ENCODE measurements around the gene GDAP1L1. TPM values are rescaled to one million over a fixed set of nuclear protein-coding genes. Genes with fewer than 3 reads are reported as not detected.
"Not testable (repeated sequence)": the region's sequence is repeated elsewhere in the genome, so short reads cannot be mapped to it uniquely, and the experiment has no call there.

GDAP1L1 gene
- total RNA-seq, 2 donors from 2014 or later: not detected

DNA sequence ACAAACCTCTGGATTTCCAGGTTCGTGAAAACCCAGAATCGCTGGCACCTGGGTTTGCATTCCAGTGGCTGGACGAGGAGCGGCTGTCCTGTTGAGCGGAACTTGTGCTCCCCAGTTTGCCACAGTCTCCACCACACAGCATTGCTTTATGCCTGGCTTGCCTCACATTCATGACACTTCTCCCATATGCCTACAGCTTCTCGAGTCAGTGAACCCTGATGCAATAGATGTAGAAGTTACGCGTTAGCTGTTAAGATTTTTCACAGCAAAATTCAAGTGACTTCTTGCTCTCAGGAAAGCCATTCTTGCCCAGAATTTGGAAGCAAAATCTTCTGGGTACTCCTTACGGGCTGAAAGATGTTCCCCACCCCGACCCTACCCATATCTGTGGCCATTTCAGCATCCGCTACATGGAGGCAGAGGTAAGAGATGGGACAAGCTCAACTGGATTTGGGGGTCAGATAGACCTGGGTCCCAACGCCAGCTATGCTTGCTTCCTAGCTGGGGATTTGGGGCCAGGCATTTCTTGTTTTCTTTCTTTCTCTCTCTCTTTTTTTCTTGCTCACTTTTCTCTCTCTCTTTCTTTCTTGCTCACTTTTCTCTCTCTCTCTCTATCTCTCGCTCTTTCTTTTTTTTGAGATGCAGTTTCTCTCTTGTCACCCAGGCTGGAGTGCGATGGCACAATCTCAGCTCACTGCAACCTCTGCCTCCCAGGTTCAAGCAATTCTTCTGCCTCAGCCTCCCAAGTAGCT is 12.4 kb upstream of the GDAP1L1 start:
- TF ChIP-seq, protein P1, sequence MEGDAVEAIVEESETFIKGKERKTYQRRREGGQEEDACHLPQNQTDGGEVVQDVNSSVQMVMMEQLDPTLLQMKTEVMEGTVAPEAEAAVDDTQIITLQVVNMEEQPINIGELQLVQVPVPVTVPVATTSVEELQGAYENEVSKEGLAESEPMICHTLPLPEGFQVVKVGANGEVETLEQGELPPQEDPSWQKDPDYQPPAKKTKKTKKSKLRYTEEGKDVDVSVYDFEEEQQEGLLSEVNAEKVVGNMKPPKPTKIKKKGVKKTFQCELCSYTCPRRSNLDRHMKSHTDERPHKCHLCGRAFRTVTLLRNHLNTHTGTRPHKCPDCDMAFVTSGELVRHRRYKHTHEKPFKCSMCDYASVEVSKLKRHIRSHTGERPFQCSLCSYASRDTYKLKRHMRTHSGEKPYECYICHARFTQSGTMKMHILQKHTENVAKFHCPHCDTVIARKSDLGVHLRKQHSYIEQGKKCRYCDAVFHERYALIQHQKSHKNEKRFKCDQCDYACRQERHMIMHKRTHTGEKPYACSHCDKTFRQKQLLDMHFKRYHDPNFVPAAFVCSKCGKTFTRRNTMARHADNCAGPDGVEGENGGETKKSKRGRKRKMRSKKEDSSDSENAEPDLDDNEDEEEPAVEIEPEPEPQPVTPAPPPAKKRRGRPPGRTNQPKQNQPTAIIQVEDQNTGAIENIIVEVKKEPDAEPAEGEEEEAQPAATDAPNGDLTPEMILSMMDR (IDR thresholded peaks at IDR 0.05): no peak
- TF ChIP-seq POLR2A (IDR thresholded peaks at IDR 0.05): no peak
- DNase-seq: no peak
- ATAC-seq: no peak
- Histone ChIP-seq H3K9me3 (no peaks in the 10 kb centered on the region), H3K27me3 (no peaks in the 10 kb centered on the region), H3K4me3 (no peak overlapping the region), H3K27ac (no peak overlapping the region), H3K36me3 (replicated peaks in 1 of 2; ENCODE audit: insufficient read depth in 1 of 2, low read depth in 2 of 2) (no peaks in the 10 kb centered on the region), H3K4me1 (no peaks in the 10 kb centered on the region)
- intact Hi-C loops (cut with DNase I): no loop called here
- WGBS, 2 donors: 88% methylated on average over 14 of the region's 14 CpGs

DNA sequence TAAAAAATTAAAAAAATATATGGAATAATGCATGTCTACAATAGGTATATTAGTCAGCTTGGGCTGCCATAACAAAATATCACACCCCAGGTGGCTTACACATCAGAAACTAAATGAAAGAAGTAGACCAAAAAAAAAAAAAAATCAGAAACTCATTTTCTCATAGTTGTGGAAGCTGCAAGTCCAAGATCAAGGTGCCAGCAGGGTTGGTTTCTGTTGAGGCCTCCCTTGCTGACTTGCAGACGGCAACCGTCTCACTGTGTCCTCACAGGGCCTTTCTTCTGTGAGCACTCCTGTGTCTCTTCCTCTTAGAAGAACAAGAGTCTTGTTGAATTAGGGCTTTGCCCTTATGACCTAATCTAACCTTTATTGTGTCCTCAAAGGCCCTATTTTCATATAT is 11.4 kb upstream of the GDAP1L1 start:
- 95 to 97% methylated on average over 2 of the region's 2 CpGs for WGBS, 2 donors

DNA sequence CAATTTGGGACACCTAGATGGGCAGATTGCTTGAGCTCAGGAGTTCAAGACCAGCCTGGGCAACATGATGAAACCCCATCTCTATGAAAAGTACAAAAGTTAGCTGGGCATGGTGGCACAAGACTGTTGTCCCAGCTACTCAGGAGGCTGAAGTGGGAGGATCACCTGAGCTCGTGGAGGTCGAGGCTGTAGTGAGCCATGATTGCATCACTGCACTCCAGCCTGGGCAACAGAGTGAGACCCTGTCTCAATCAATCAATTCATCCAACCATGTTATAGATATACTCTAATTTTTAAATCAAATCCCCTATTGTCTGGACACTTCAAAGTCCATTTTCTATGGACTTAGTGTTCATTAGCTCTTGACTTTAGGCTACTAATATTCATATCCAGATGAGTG is 10.3 kb upstream of the GDAP1L1 start:
- DNase-seq; intact Hi-C loops (cut with DNase I); H3K27me3 ChIP-seq; H3K36me3 ChIP-seq (replicated peaks in 1 of 2; ENCODE audit: insufficient read depth in 1 of 2, low read depth in 2 of 2); ATAC-seq; H3K4me1 ChIP-seq; H3K9me3 ChIP-seq; H3K4me3 ChIP-seq; H3K27ac ChIP-seq: not testable (repeated sequence)
- WGBS, 2 donors: 80 to 85% methylated on average over 2 of the region's 2 CpGs

More for the DNA sequence above, 11.4 kb upstream of the GDAP1L1 start:
- no peaks in the 10 kb centered on the region for H3K27me3 ChIP-seq
- intact Hi-C loops (cut with DNase I): no loop called here
- no peak for ATAC-seq
- no peak overlapping the region for H3K27ac ChIP-seq
- TF ChIP-seq, protein P1 (IDR thresholded peaks at IDR 0.05): no peak
- no peak for TF ChIP-seq POLR2A (IDR thresholded peaks at IDR 0.05)
- no peak overlapping the region for H3K4me3 ChIP-seq
- H3K9me3 ChIP-seq: no peaks in the 10 kb centered on the region
- no peaks in the 10 kb centered on the region for H3K36me3 ChIP-seq (replicated peaks in 1 of 2; ENCODE audit: insufficient read depth in 1 of 2, low read depth in 2 of 2)
- H3K4me1 ChIP-seq: no peaks in the 10 kb centered on the region
- no peak for DNase-seq

DNA sequence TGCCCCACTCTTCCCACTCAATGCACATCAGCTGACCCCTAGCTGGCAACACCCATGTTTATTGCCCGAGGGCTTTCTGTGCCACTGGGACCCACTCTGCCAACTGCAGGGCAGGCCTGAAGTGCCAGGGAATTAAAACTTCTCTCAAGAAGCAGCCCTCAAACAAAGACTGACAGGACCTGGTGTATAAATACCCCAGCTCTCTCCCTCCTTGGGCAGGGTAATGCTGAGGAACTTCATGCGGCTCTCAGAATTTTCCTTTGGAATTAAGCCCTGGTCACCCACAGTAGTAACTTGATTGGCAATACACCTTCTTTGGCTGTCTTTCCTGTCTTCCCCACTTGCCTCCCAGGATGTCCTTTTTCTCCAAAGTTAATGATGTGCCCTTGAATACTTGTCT is 5.3 kb upstream of the GDAP1L1 start:
- intact Hi-C loops (cut with DNase I): no loop called here
- WGBS, 2 donors: 100% methylated on average over 2 of the region's 2 CpGs
- no peak overlapping the region for H3K4me3 ChIP-seq
- TF ChIP-seq POLR2A (IDR thresholded peaks at IDR 0.05): no peak
- TF ChIP-seq, protein P1 (IDR thresholded peaks at IDR 0.05): no peak
- no peaks in the 10 kb centered on the region for H3K9me3 ChIP-seq
- no peak for ATAC-seq
- no peak for DNase-seq
- no peaks in the 10 kb centered on the region for H3K36me3 ChIP-seq (replicated peaks in 1 of 2; ENCODE audit: insufficient read depth in 1 of 2, low read depth in 2 of 2)
- H3K4me1 ChIP-seq: no peaks in the 10 kb centered on the region
- H3K27me3 ChIP-seq: no peaks in the 10 kb centered on the region
- no peak overlapping the region for H3K27ac ChIP-seq

DNA sequence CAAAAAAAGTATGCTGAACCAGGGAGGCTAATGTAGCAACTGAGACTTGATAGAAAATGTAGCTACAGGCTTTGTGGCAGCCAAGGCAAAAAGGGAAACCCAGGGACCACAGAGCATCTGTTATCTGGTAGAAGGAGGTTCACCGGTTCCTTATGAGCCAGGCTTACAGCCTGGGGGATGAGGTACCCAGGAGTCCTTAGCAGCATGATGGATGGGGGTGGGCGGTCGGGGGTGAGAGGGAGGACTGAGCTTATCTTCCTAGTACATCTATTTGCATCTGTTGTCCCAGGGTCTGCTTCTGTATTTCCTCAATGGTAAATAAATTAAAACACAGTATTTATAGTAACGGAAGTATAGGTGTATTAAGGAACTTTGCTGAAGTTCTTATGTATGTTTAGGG is 1.1 kb upstream of the GDAP1L1 start:
- ATAC-seq: no peak
- no peak for DNase-seq
- Histone ChIP-seq H3K27ac (no peak overlapping the region), H3K27me3 (no peaks in the 10 kb centered on the region), H3K36me3 (replicated peaks in 1 of 2; ENCODE audit: insufficient read depth in 1 of 2, low read depth in 2 of 2) (no peaks in the 10 kb centered on the region), H3K4me1 (no peaks in the 10 kb centered on the region), H3K9me3 (no peaks in the 10 kb centered on the region), H3K4me3 (no peak overlapping the region)
- 84 to 85% methylated on average over 4 of the region's 4 CpGs for WGBS, 2 donors
- intact Hi-C loops (cut with DNase I): no loop called here
- TF ChIP-seq POLR2A (IDR thresholded peaks at IDR 0.05): no peak
- TF ChIP-seq, protein P1 (IDR thresholded peaks at IDR 0.05): no peak

Measured in body of pancreas (tissue), 4 donors.